GM19023 (cell line): ENCODE results near the gene PRPSAP2.
"Not testable (repeated sequence)": the region's sequence is repeated elsewhere in the genome, so short reads cannot be mapped to it uniquely, and the experiment has no call there.

Experiments
- ATAC-seq: cut with Tn5 transposase; IDR thresholded peaks from one replicate; pipeline ENCODE4 v1.9.1; 2021; ENCODE audit warnings: mild to moderate bottlenecking, moderate library complexity; ENCODE audit not compliant: unreplicated experiment

The PRPSAP2 gene

DNA sequence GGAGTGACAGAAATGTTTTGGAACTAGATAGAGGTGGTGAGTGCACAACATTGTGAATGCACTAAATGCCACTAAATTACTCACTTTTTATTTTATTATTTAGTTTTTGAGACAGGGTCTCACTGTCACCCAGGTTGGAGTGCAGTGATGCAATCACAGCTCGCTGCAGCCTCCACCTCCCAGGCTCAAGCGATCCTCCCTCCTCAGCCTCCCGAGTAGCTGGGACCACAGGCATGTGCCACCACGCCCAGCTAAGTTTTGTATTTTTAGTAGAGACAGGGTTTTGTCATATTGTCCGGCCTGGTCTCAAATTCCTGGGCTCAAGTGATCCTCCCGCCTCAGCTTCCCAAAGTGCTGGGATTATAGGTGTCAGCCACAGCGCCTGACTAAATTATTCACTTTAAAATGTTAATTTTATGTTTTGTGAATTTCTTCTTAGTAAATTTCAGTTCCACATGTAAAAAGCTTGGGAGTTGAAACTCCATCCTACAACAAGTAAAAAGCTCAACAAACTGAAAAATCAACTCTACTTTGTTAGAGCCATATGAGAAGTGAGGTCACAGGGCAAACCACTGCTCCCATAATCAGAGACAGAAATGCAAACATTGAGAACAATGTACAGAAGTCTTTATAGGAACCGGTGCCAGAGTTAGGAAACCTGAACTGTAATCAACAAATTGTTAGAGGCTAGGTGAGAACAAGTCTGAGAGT is 80.2 kb downstream of the PRPSAP2 start:
- no peak for ATAC-seq

- no peak for ATAC-seq
Observed at GRCh38 chr17:18938692-18939023, 80.7 kb downstream of the PRPSAP2 start.

GRCh38 chr17:18944646-18945045 is 86.7 kb downstream of the PRPSAP2 start:
- ATAC-seq: no peak

DNA sequence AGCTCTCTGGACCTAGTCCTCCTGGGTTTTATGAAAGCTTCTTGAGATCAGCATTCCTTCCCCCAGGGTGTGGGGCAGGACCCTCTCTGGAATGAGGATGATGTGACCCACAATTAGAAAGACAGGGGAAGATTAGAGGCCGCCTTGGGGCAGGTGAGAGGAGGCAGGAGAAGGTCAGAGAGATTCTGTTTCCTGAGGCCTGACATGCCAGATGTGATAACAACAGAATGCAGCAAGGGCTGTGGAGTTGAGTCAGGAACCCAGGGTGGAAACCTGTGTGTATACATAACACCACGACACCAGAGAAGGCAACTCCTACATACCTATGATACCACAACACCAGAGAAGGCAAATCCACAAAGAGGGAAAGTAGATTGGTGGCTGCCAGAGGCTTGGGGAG is 88.6 kb downstream of the PRPSAP2 start:
- ATAC-seq: no peak

DNA sequence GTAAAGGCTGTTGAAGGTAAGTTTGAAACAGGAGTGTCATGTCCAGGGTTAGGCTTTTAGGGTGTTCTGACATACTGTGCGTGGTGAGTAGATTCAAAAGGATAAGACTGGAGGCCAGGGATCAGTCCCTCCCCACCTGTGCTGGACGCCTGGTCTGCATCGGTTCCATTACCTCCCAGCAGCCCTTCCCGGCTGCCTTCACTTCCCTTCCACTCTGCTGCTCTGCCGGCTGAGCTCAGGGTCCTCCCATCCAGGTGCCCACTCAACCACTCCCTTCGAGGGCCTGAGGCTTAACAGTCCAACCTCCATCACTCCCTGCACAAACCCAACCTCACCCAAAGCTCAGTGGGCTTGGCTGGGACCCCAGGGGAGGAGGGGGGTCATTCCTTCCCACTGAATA is 89.9 kb downstream of the PRPSAP2 start:
- ATAC-seq: no peak

DNA sequence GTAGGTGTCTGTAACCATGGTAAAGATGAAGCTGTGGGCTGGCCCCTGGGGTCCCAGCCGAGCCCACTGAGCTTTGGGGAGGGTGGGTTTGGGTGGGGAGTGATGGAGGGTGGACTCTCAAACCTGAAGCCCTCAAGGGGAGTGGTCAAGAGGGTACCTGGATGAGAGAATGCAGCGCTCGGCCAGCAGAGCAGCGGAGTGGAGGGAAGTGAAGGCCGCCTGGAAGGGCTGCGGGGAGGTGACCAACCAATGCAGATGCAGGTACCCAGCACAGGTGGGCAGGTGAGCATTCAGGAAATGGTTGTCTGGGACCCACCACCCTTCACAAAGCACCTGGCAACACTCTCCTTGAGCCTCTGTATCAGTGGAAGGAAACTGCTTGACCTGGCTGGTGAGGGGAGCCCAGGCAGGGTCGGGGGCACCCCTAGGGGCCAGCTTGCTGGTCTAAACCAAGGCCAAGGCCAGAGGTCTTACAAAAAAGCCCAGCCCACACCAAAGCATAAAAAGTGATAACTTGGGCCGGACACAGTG is 90.6 kb downstream of the PRPSAP2 start:
- no peak for ATAC-seq

DNA sequence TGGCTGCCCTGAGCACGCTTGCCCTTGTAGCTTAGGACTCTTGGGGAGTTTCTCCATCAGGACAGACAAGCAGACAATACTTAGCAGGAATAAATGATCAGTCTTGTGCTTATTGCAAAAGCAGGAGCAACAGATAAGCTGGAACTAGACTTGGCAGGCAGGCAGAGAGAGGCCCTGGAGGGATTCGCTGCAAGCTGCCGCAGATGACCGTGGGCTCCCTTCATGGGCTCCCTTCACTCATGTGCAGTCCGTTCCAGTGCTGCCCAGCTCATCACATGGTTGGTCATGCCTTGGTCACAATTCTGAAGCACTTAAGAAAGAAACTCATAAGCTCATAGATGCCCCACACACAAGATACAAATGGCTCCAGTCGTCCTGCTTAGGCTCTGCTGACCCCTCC is 91.6 kb downstream of the PRPSAP2 start:
- no peak for ATAC-seq

GRCh38 chr17:18950346-18950745 is 92.4 kb downstream of the PRPSAP2 start:
- no peak for ATAC-seq

GRCh38 chr17:18950944-18951905 is 93.3 kb downstream of the PRPSAP2 start:
- no peak for ATAC-seq

GRCh38 chr17:18951941-18952842 is 94.3 kb downstream of the PRPSAP2 start, which contains the start of gene SLC5A10:
TSS of gene SLC5A10 (plus strand) at chr17:18952165. CDS start at chr17:18952206, 41 bp downstream.
- no peak for ATAC-seq

DNA sequence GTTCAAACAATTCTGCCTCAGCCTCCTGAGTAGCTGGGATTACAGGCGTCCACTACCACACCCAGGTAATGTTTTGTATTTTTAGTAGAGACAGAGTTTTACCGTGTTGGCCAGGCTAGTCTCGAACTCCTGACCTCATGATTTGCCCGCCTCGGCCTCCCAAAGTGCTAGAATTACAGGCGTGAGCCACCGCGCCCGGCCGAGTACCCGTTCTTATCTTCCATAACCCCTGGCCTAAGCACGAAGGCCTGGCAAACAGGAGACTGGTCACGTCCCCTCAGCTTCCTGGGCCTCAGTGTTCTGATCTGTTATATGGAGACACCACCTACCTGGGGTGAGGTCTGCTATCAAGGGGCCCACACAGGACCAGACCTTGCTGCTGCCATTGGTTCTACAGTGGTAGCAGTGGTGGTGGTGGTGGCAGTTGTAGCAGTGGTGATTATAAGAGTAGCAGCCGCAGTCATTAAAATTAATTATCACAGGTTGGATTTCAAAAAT is 95.3 kb downstream of the PRPSAP2 start:
- no peak for ATAC-seq

DNA sequence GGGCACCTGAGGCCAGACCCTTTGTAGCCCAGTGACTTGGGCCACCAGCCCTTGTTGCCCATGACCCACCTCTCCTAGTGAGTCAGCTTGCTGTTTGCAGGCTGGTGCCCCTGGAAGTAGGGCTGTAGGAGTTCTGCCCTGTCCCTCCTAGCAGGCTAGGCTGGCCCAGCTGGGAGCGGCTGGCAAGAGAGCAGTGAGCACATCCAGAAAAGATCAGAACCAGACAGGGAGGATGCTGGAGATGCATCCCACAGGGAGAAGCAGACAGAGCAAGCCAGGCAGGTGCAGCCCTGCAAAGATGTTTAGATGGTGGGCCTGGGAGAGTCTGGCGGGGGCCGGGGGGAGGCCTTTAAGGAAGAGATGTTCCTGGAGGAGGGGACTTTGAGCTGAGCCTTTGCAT is 96.4 kb downstream of the PRPSAP2 start:
- no peak for ATAC-seq

GRCh38 chr17:18955009-18955408 is 97.1 kb downstream of the PRPSAP2 start:
- no peak for ATAC-seq

DNA sequence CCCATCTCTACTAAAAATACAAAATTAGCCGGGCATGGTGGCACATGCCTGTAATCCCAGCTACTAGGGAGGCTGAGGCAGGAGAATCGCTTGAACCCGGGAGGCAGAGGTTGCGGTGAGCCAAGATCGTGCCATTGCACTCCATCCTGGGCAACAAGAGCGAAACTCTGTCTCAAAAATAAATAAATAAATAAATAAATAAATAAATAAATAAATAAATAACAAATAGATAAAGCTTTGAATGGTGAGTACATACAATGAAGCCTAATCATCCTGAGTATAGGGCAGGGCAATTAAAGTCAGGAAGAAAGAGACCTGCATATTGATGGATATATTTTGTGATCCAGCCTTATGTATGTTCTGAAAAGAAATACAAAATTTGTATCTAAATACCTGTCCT is 98.1 kb downstream of the PRPSAP2 start:
- not testable (repeated sequence) for ATAC-seq

DNA sequence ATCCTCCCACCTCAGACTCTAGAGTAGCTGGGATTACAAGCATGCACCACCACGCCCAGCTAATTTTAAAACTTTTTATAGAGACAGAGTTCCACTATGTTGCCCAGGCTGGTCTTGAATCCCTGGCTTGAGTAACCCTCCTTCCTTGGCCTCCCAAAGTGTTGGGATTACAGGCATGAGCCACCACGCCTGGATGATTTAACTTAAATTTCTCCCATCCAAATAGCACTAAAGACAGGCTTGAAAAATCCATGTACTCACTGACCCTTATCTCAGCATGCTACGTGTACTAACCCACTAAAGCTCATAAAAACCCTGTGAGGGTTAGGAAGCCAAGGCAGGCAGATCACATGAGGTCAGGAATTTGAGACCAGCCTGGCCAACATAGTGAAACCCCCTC is 98.7 kb downstream of the PRPSAP2 start:
- no peak for ATAC-seq

GRCh38 chr17:18957831-18958230 is 99.9 kb downstream of the PRPSAP2 start:
- no peak for ATAC-seq

DNA sequence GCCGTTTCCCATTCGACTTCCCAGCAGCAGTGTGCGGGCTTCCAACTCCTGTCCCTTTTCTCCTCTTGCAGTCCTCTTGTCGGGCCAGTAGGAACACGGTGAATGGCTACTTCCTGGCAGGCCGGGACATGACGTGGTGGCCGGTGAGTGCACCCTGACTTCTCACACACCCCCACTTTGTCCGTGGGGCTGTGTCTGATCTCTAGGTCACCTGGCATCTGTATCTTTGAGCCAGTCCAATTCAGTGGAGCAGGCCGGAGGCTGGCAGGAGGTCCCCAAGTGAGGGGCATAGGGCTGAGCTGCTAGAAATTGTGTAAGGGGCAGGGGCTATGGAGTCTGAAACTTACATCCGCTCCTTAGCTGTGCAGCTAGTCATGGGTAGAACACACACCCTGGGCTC is 100.7 kb downstream of the PRPSAP2 start:
- ATAC-seq: no peak

- ATAC-seq: no peak
Observed at GRCh38 chr17:18959071-18959844, 101.3 kb downstream of the PRPSAP2 start.

- ATAC-seq: no peak
Observed at GRCh38 chr17:18959845-18960240, 101.9 kb downstream of the PRPSAP2 start.

- ATAC-seq: no peak
Observed at GRCh38 chr17:18960241-18960665, 102.3 kb downstream of the PRPSAP2 start.
